HCT116 (cell line): Measurements from ENCODE around the gene PAX1. TPM values are rescaled to one million over a fixed set of nuclear protein-coding genes. Genes with fewer than 3 reads are reported as not detected.

ENCODE experiments used
- ATAC-seq: fragments of 200-7000 bp; cut with Tn5 transposase; 2 replicates; pipeline ENCODE4 v1.9.1; 2020; ENCODE audit warnings: mild to moderate bottlenecking, moderate library complexity
- Bru-seq: library from RNA; stranded (reverse); fragments of 400-500 nt; gene quantifications from one replicate; lab custom pipeline; 2021; lab: Mats Ljungman, UMichigan
- BruChase-seq, 2 experiments: library from RNA; stranded (reverse); fragments of 400-500 nt; gene quantifications; one replicate each; lab custom pipeline; 2021; lab: Mats Ljungman, UMichigan
- BruUV-seq: library from RNA; stranded (reverse); fragments of 400-500 nt; replicated peaks from 2 replicates; lab custom pipeline; 2021; lab: Mats Ljungman, UMichigan
- CTCF ChIA-PET: fragments of 300-600 bp; sonication (Branson Sonifier 250); formaldehyde crosslinking; loops from one replicate; lab custom pipeline; 2021; ENCODE audit warnings: antibody characterized with exemption; lab: Charles Lee
- POLR2A ChIA-PET: fragments of 300-600, 350-600 bp; sonication (Branson Sonifier 250); formaldehyde crosslinking; loops from one replicate; lab custom pipeline; 2021; ENCODE audit warnings: antibody characterized with exemption; lab: Charles Lee
- RAD21 ChIA-PET, 2 experiments: fragments of 300-600 bp; sonication (Branson Sonifier 250); formaldehyde crosslinking; loops; one replicate each; lab custom pipeline; 2023; ENCODE audit warnings: low total read pairs in 2 of 2; ENCODE audit not compliant: uncharacterized antibody in 2 of 2, unreplicated experiment in 2 of 2, low non-redundant PET in 1 of 2; lab: Charles Lee
- DNase-seq: peaks from one replicate; pipeline ENCODE4 v3.0.0-alpha.2; 2010; ENCODE audit warnings: low read depth, low spot score
- H2AFZ ChIP-seq: fragments of 200-600 bp; shearing (Covaris generic), sonication (generic); 2 replicates; pipeline ENCODE4 v1.6.1; 2017; ENCODE audit warnings: low read depth, mixed run types, mixed read lengths, antibody characterized with exemption, low read length; ENCODE audit not compliant: poor library complexity, severe bottlenecking
- H3K27ac ChIP-seq: 2 replicates; pipeline ENCODE4 v1.5.1; 2012; ENCODE audit warnings: low read depth, low read length
- H3K27me3 ChIP-seq: fragments of 200-600 bp; sonication (generic); 2 replicates; pipeline ENCODE4 v1.6.1; 2016; ENCODE audit warnings: mixed run types, low read length, mixed read lengths; ENCODE audit not compliant: insufficient read depth
- H3K36me3 ChIP-seq, 2 experiments: fragments of 200-500 bp in 1 of 2; fragments of 200-600 bp in 1 of 2; sonication (Bioruptor generic) in 1 of 2; sonication (generic) in 1 of 2; 2 replicates each; pipeline versions ENCODE4 v1.5.1 to v1.6.1; 2014 to 2016; ENCODE audit warnings: low read length in 2 of 2, inconsistent platforms in 1 of 2, mixed read lengths in 1 of 2, mixed run types in 1 of 2; ENCODE audit not compliant: insufficient read depth in 2 of 2, control insufficient read depth in 1 of 2
- H3K4me1 ChIP-seq, 2 experiments: fragments of 200-600 bp in 1 of 2; sonication (generic) in 1 of 2; 2 replicates each; pipeline versions ENCODE4 v1.5.1 to v1.6.1; 2012 to 2017; ENCODE audit warnings: low read length in 2 of 2, inconsistent platforms in 1 of 2, mild to moderate bottlenecking in 1 of 2, mixed read lengths in 1 of 2, mixed run types in 1 of 2, moderate library complexity in 1 of 2; ENCODE audit not compliant: insufficient read depth in 2 of 2, control insufficient read depth in 1 of 2
- H3K4me2 ChIP-seq: fragments of 200-600 bp; sonication (generic); 2 replicates; pipeline ENCODE4 v1.6.1; 2017; ENCODE audit warnings: mixed run types, low read length, mixed read lengths
- H3K4me3 ChIP-seq, 2 experiments: fragments of 200-600 bp in 1 of 2; sonication (generic) in 1 of 2; replicated peaks in 1 of 2; 2 replicates each; pipeline ENCODE4 v1.5.1; 2011 to 2016; ENCODE audit warnings: low read length in 2 of 2, control low read depth in 1 of 2, low read depth in 1 of 2, mild to moderate bottlenecking in 1 of 2, mixed read lengths in 1 of 2, mixed run types in 1 of 2
- H3K79me2 ChIP-seq: fragments of 200-600 bp; sonication (generic); 2 replicates; pipeline ENCODE4 v1.6.1; 2017; ENCODE audit warnings: mild to moderate bottlenecking, mixed run types, low read length, moderate library complexity, mixed read lengths; ENCODE audit not compliant: insufficient read depth
- H3K9ac ChIP-seq: fragments of 200-600 bp; sonication (generic); 2 replicates; pipeline ENCODE4 v1.6.1; 2016; ENCODE audit warnings: low read length, mixed read lengths
- H3K9me2 ChIP-seq: fragments of 200-600 bp; sonication (generic), shearing (Covaris generic); 2 replicates; pipeline ENCODE4 v1.6.1; 2017; ENCODE audit warnings: mixed run types, mild to moderate bottlenecking, moderate library complexity; ENCODE audit not compliant: insufficient read depth
- H3K9me3 ChIP-seq, 2 experiments: fragments of 200-500 bp in 1 of 2; fragments of 200-600 bp in 1 of 2; sonication (Bioruptor generic) in 1 of 2; sonication (generic) in 1 of 2; 2 replicates each; pipeline ENCODE4 v1.6.1; 2014 to 2017; ENCODE audit warnings: low read length in 2 of 2, mixed read lengths in 2 of 2, inconsistent platforms in 1 of 2, low read depth in 1 of 2, mild to moderate bottlenecking in 1 of 2, mixed run types in 1 of 2, moderate library complexity in 1 of 2; ENCODE audit not compliant: control insufficient read depth in 1 of 2, insufficient read depth in 1 of 2
- H4K20me1 ChIP-seq: fragments of 200-600 bp; sonication (generic), shearing (Covaris generic); 2 replicates; pipeline ENCODE4 v1.6.1; 2017; ENCODE audit warnings: mixed run types, mild to moderate bottlenecking, moderate library complexity; ENCODE audit not compliant: insufficient read depth
- EGR1 ChIP-seq: IDR thresholded peaks from 2 replicates; pipeline ENCODE4 v1.6.1; 2012; ENCODE audit warnings: low read depth
- FOSL1 ChIP-seq: IDR thresholded peaks from 2 replicates; pipeline ENCODE4 v1.6.1; 2012; ENCODE audit warnings: low read depth
- JUND ChIP-seq: IDR thresholded peaks from 2 replicates; pipeline ENCODE4 v1.6.1; 2012
- POLR2A ChIP-seq: IDR thresholded peaks from 2 replicates; pipeline ENCODE4 v1.7.0; 2011; ENCODE audit warnings: borderline replicate concordance; ENCODE audit not compliant: insufficient read depth, insufficient read length; ENCODE audit errors: extremely low read depth
- POLR2AphosphoS5 ChIP-seq: IDR thresholded peaks from 2 replicates; pipeline ENCODE4 v1.6.1; 2011; ENCODE audit warnings: mild to moderate bottlenecking, low read depth, low read length, moderate library complexity
- TCF7L2 ChIP-seq: IDR thresholded peaks from 2 replicates; pipeline ENCODE4 v1.7.0; 2011; ENCODE audit warnings: borderline replicate concordance, inconsistent platforms; ENCODE audit not compliant: insufficient read depth, insufficient read length; ENCODE audit errors: extremely low read depth
- YY1 ChIP-seq: IDR thresholded peaks from 2 replicates; pipeline ENCODE4 v1.6.1; 2011; ENCODE audit warnings: low read length, low read depth, moderate library complexity, mild to moderate bottlenecking; ENCODE audit not compliant: insufficient replicate concordance; ENCODE audit errors: extremely low read depth
- intact Hi-C: fragments of 100-400 bp; cut with micrococcal nuclease; formaldehyde crosslinking; loops from 2 replicates; pipeline ENCODE4 v1.10.0; 2022
- long read RNA-seq: library from polyadenylated mRNA; unstranded; transcript quantifications from one replicate; pipeline ENCODE4 v2.0.0, GENCODE V29; 2021; ENCODE audit not compliant: unreplicated experiment
- polyA plus RNA-seq: library from polyadenylated mRNA; unstranded; fragments of >200 nt; gene quantifications from 2 replicates; pipeline ENCODE4 v1.2.1, GENCODE V29; 2012; ENCODE audit warnings: missing spikeins
- total RNA-seq: library from RNA; stranded (reverse); gene quantifications from one replicate; pipeline ENCODE4 v1.2.1, GENCODE V29; 2021; ENCODE audit not compliant: unreplicated experiment
- TF ChIP-seq, protein P1 (sequence below): IDR thresholded peaks from 2 replicates; pipeline ENCODE4 v1.6.1; 2012
- TF ChIP-seq, protein P2 (sequence below): IDR thresholded peaks from 2 replicates; pipeline ENCODE4 v1.6.1; 2011; ENCODE audit warnings: mild to moderate bottlenecking, low read length, moderate library complexity; ENCODE audit not compliant: insufficient replicate concordance; ENCODE audit errors: extremely low read depth

Gene PAX1
- not detected for total RNA-seq
- not detected in 2 replicates for polyA plus RNA-seq
- Bru-seq, nascent RNA = not detected
- BruChase-seq, experiment 1, labeled RNA remaining after a 6-hour chase = not detected
- not detected for BruChase-seq, experiment 2, labeled RNA remaining after a 2-hour chase
- long read RNA-seq = 0 reads

DNA sequence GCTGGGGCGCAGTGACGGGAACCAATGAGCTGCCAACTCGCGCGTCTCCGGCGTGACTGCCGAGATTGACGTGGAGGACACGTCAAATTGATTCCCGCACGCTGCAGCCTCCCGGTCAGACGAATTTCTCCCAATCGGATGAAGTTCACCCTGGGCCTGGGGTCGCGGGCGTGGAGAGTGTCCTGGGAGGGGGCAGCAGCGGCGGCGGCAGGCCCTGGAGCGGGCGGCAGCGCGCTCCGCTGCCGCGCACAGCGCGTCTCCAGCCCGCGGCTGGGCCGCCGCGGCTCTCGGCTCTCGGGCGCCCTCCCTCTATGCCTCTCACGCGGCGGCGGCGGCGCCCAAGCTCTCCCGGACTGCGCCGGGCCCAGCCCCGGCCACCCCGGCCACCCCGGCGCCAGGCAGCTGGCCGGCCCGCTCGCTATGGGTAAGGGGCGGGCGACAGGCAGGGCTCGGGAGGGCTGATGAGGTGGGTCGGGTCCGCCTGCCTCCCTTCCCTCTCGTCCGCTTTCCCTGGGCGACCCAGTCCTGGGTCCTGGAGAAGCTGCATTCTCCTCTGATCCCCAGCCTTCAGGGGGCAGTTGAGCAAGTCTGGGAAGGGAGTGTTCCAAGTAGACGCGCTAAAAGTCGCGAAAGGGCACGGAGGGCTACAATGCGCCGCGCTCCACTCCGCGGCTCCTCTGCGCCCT, at the start of gene PAX1:
PAX1 (plus strand) TSS at position 90 of the 686 bp plus-strand sequence; CDS start at position 139, 49 bp downstream.
- ChIA-PET RAD21 (no interaction called here), CTCF (no interaction called here), POLR2A (no interaction called here)
- Histone ChIP-seq H3K27me3 (no peaks in the 10 kb centered on the region), H3K4me1 (no peaks in the 10 kb centered on the region), H4K20me1 (no peaks in the 10 kb centered on the region), H3K9me3 (no peaks in the 10 kb centered on the region), H3K9ac (no peak within 1 kb of the TSS), H3K4me2 (no peak within 1 kb of the TSS), H3K36me3 (no peaks in the 10 kb centered on the region), H3K4me3 (no peak within 1 kb of the TSS), H3K79me2 (no peaks in the 10 kb centered on the region), H2AFZ (no peak within 1 kb of the TSS), H3K27ac (no peak within 1 kb of the TSS), H3K9me2 (no peaks in the 10 kb centered on the region)
- intact Hi-C loops = no loop called here
- no TSS peak for BruUV-seq
- no peak for DNase-seq
- TF ChIP-seq, protein P1, sequence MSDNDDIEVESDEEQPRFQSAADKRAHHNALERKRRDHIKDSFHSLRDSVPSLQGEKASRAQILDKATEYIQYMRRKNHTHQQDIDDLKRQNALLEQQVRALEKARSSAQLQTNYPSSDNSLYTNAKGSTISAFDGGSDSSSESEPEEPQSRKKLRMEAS = no peak
- TF ChIP-seq YY1 (no peak), POLR2A (no peak)
- no peak for ATAC-seq

GRCh38 chr20:21656308-21657067, 49.0 kb upstream of the PAX1 start:
- no peak overlapping the region for H3K27ac ChIP-seq
- intact Hi-C loops = no loop called here
- ATAC-seq = no peak
- CTCF ChIA-PET = no interaction called here
- no peak overlapping the region for H3K9ac ChIP-seq
- no peak overlapping the region for H3K4me3 ChIP-seq
- H3K4me2 ChIP-seq = no peak overlapping the region
- no peaks in the 10 kb centered on the region for H3K9me3 ChIP-seq
- no peaks in the 10 kb centered on the region for H3K36me3 ChIP-seq
- RAD21 ChIA-PET = no interaction called here
- no peaks in the 10 kb centered on the region for H3K9me2 ChIP-seq
- H4K20me1 ChIP-seq = no peaks in the 10 kb centered on the region
- H3K79me2 ChIP-seq = no peaks in the 10 kb centered on the region
- H3K27me3 ChIP-seq = peaks cover 21% of the 10 kb centered on the region
- TF ChIP-seq POLR2AphosphoS5 (no peak), JUND (no peak), EGR1 (no peak), POLR2A (no peak), FOSL1 (no peak), TCF7L2 (no peak)
- TF ChIP-seq, protein P2, sequence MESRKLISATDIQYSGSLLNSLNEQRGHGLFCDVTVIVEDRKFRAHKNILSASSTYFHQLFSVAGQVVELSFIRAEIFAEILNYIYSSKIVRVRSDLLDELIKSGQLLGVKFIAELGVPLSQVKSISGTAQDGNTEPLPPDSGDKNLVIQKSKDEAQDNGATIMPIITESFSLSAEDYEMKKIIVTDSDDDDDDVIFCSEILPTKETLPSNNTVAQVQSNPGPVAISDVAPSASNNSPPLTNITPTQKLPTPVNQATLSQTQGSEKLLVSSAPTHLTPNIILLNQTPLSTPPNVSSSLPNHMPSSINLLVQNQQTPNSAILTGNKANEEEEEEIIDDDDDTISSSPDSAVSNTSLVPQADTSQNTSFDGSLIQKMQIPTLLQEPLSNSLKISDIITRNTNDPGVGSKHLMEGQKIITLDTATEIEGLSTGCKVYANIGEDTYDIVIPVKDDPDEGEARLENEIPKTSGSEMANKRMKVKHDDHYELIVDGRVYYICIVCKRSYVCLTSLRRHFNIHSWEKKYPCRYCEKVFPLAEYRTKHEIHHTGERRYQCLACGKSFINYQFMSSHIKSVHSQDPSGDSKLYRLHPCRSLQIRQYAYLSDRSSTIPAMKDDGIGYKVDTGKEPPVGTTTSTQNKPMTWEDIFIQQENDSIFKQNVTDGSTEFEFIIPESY = no peak
- POLR2A ChIA-PET = no interaction called here
- no peak overlapping the region for H2AFZ ChIP-seq
- no peak for DNase-seq
- H3K4me1 ChIP-seq = no peaks in the 10 kb centered on the region
- no TSS peak for BruUV-seq
